Measurements from ENCODE around the gene SELENON.

Gene SELENON

GRCh38 chr1:25805863-25806225 lies 5.9 kb downstream of the SELENON start:
- TF ChIP-seq, protein P1, sequence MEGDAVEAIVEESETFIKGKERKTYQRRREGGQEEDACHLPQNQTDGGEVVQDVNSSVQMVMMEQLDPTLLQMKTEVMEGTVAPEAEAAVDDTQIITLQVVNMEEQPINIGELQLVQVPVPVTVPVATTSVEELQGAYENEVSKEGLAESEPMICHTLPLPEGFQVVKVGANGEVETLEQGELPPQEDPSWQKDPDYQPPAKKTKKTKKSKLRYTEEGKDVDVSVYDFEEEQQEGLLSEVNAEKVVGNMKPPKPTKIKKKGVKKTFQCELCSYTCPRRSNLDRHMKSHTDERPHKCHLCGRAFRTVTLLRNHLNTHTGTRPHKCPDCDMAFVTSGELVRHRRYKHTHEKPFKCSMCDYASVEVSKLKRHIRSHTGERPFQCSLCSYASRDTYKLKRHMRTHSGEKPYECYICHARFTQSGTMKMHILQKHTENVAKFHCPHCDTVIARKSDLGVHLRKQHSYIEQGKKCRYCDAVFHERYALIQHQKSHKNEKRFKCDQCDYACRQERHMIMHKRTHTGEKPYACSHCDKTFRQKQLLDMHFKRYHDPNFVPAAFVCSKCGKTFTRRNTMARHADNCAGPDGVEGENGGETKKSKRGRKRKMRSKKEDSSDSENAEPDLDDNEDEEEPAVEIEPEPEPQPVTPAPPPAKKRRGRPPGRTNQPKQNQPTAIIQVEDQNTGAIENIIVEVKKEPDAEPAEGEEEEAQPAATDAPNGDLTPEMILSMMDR (IDR thresholded peaks at IDR 0.05; ENCODE audit: borderline replicate concordance, insufficient read depth, low read depth, low read length), result no peak
- H3K4me3 ChIP-seq (ENCODE audit: low read depth, low read length), result no peak overlapping the region

GRCh38 chr1:25806418-25806817 lies 6.4 kb downstream of the SELENON start:
- TF ChIP-seq, protein P1 (IDR thresholded peaks at IDR 0.05; ENCODE audit: borderline replicate concordance, insufficient read depth, low read depth, low read length), result no peak

DNA sequence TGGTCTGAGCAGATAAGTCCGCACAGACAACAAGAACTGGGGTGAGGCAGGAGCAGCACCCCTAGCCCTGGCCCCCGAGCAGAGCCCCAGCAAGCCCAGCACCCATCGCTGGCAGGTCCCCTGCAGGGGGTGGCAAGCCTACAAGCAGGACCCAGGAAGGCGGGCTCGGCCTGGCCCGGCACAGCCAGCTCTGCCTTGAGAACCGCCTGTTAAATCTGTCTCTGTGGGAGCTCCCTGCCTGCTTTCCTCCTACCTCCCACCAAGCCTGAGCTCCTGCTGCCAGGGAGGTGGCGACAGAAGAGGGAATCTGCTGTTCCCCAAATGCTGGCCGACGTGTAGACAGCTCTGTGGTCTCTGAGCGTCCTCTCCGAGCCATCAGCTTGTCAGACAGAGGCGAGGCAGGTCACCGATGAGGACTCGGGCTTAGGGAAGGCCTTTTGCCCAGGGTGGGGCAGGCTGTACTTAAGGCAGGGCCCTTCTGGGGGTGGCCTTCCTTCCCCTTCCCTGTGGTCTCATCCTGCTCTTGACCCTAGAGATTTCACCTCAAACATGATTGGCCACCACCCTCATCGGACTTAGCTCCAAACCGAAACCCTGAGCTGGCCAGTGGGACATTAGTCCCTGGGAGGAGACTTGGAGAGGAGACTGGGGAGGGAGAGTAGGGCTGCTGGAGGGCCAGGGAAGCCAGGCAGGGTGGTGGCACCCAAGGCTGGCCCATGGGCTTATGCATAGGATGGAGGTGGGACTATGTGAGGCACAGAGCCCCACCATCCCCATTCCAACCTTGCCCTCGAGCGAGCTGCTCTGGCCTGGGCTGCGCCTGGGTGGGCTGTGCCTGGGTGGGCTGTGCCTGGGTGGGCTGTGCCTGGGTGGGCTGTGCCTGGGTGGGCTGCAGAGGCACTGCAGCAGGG lies 7.7 kb downstream of the SELENON start:
- TF ChIP-seq, protein P1 (IDR thresholded peaks at IDR 0.05; ENCODE audit: borderline replicate concordance, insufficient read depth, low read depth, low read length), result no peak
- H3K4me3 ChIP-seq (ENCODE audit: low read depth, low read length), result no peak overlapping the region

More at GRCh38 chr1:25806418-25806817, 6.4 kb downstream of the SELENON start:
- no peak overlapping the region for H3K4me3 ChIP-seq (ENCODE audit: low read depth, low read length)

- no peak overlapping the region for H3K4me3 ChIP-seq (ENCODE audit: low read depth, low read length)
- TF ChIP-seq, protein P1 (IDR thresholded peaks at IDR 0.05; ENCODE audit: borderline replicate concordance, insufficient read depth, low read depth, low read length), result no peak
These were observed 8.7 kb downstream of the SELENON start for GRCh38 chr1:25808481-25809244.

- TF ChIP-seq, protein P1 (IDR thresholded peaks at IDR 0.05; ENCODE audit: borderline replicate concordance, insufficient read depth, low read depth, low read length), result no peak
- H3K4me3 ChIP-seq (ENCODE audit: low read depth, low read length), result no peak overlapping the region
These were observed 9.4 kb downstream of the SELENON start for GRCh38 chr1:25809283-25809926.

DNA sequence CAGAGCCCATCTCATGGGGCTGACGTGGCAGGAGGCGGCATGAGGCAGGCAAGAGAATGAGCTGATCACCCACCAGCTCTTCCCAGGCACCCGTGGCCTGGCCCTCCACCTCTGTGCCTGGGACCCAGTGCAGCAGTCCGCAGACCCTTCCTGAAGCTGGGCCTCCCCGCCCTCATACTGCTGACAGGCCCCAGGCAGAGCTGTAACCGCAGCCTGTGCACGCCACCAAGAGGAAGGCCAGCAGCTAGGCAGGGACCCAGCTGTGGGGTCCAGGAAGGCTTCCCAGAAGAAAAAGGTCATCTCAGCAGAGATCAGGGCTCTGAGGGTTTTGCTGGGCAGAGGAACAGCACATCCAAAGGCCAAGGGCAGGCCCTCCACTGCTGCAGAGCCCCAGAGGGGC lies 9.9 kb downstream of the SELENON start:
- TF ChIP-seq, protein P1 (IDR thresholded peaks at IDR 0.05; ENCODE audit: borderline replicate concordance, insufficient read depth, low read depth, low read length), result 0 out of 2 replicates have a peak, but pooled peaks have one; percentile 6
- H3K4me3 ChIP-seq (ENCODE audit: low read depth, low read length), result no peak overlapping the region
